GM18861 (cell line): ENCODE data around the gene ZER1.
"Not testable (repeated sequence)": the region's sequence is repeated elsewhere in the genome, so short reads cannot be mapped to it uniquely, and the experiment has no call there.

ENCODE experiments used
- ATAC-seq: cut with Tn5 transposase; IDR thresholded peaks from one replicate; pipeline ENCODE4 v1.9.1; 2021; ENCODE audit not compliant: unreplicated experiment

The ZER1 gene

GRCh38 chr9:128696923-128697707 is 74.6 kb downstream of the ZER1 start:
- ATAC-seq, result no peak

- no peak for ATAC-seq
Measured at GRCh38 chr9:128694344-128694743, 77.4 kb downstream of the ZER1 start.

GRCh38 chr9:128693738-128694137 is 78.0 kb downstream of the ZER1 start:
- not testable (repeated sequence) for ATAC-seq

GRCh38 chr9:128690684-128691034 is 81.1 kb downstream of the ZER1 start:
- ATAC-seq, result no peak

- no peak for ATAC-seq
Measured at GRCh38 chr9:128689820-128690683, 81.7 kb downstream of the ZER1 start.

- no peak for ATAC-seq
Measured at GRCh38 chr9:128689293-128689774, 82.4 kb downstream of the ZER1 start.

GRCh38 chr9:128688501-128689292 is 83.0 kb downstream of the ZER1 start, which contains the start of gene SET:
Gene SET, plus strand, starts transcription at chr9:128689222. Its CDS starts 361 bp downstream, at chr9:128689583.
- peak; percentile 63 for ATAC-seq

- ATAC-seq, result no peak
Measured at GRCh38 chr9:128687453-128687852, 84.3 kb downstream of the ZER1 start.

GRCh38 chr9:128685636-128686489 is 85.9 kb downstream of the ZER1 start:
- ATAC-seq, result no peak

- ATAC-seq, result peak; percentile 25
Measured at GRCh38 chr9:128684325-128685199, 87.2 kb downstream of the ZER1 start.

- no peak for ATAC-seq
Measured at GRCh38 chr9:128684065-128684324, 87.7 kb downstream of the ZER1 start.

- no peak for ATAC-seq
Measured at GRCh38 chr9:128683340-128684064, 88.2 kb downstream of the ZER1 start.
